Epithelial cell of proximal tubule (primary cell): ENCODE results near the gene FAM209A. TPM values are rescaled to one million over a fixed set of nuclear protein-coding genes. Genes with fewer than 3 reads are reported as not detected.
"Not testable (repeated sequence)": the region's sequence is repeated elsewhere in the genome, so short reads cannot be mapped to it uniquely, and the experiment has no call there.

Source experiments
- DNase-seq: peaks from one replicate; pipeline ENCODE4 v3.0.0-alpha.2; 2011; ENCODE audit warnings: low read depth
- H3K4me3 ChIP-seq: 2 replicates; pipeline ENCODE4 v1.5.1; 2011; ENCODE audit warnings: low read depth, mild to moderate bottlenecking, low read length
- CTCF ChIP-seq: conservative IDR thresholded peaks from 2 replicates; pipeline ENCODE4 v1.5.1; 2012; ENCODE audit warnings: low read depth, mild to moderate bottlenecking, low read length
- total RNA-seq: library from RNA; depleted of rRNA; stranded (reverse); fragments of >200 nt; gene quantifications from 2 replicates; pipeline ENCODE4 v1.2.3, GENCODE V29; 2015

FAM209A gene, protein sequence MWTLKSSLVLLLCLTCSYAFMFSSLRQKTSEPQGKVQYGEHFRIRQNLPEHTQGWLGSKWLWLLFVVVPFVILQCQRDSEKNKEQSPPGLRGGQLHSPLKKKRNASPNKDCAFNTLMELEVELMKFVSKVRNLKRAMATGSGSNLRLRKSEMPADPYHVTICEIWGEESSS
- not detected in 2 replicates for total RNA-seq

- DNase-seq, H3K4me3 ChIP-seq: not testable (repeated sequence)
Measured at GRCh38 chr20:56524444-56524843, at the start of gene FAM209A. Gene FAM209A, plus strand, starts transcription at chr20:56524744. Its CDS starts 65 bp downstream, at chr20:56524809.

- no peak for DNase-seq
- TF ChIP-seq CTCF: no peak
Measured at GRCh38 chr20:56483970-56484369, 40.6 kb upstream of the FAM209A start.

GRCh38 chr20:56487216-56487615, 37.3 kb upstream of the FAM209A start:
- no peak overlapping the region for H3K4me3 ChIP-seq
- DNase-seq: no peak
- TF ChIP-seq CTCF: no peak

More at GRCh38 chr20:56483970-56484369, 40.6 kb upstream of the FAM209A start:
- H3K4me3 ChIP-seq: no peak overlapping the region

GRCh38 chr20:56488566-56488965, 36.0 kb upstream of the FAM209A start:
- no peak for DNase-seq
- TF ChIP-seq CTCF: no peak
- no peak overlapping the region for H3K4me3 ChIP-seq

- DNase-seq: no peak
- no peak for TF ChIP-seq CTCF
- no peak overlapping the region for H3K4me3 ChIP-seq
Measured at GRCh38 chr20:56501116-56501515, 23.4 kb upstream of the FAM209A start.

- TF ChIP-seq CTCF: no peak
- no peak for DNase-seq
- H3K4me3 ChIP-seq: no peak overlapping the region
Measured at GRCh38 chr20:56503916-56504315, 20.6 kb upstream of the FAM209A start.

- H3K4me3 ChIP-seq: no peak overlapping the region
- DNase-seq: no peak
- peak; percentile 58 for TF ChIP-seq CTCF
Measured at GRCh38 chr20:56504373-56505005, 20.1 kb upstream of the FAM209A start.
